Measurements from ENCODE around the gene LEFTY2. TPM values are rescaled to one million over a fixed set of nuclear protein-coding genes. Genes with fewer than 3 reads are reported as not detected.

The LEFTY2 gene
- total and polyA plus RNA-seq, 9 of the 15 experiments (the other 6 are each of a cell fraction or from before 2014, with no cell fraction given): 0.04 to 0.14 TPM; not detected in 7

- TF ChIP-seq, protein P1, sequence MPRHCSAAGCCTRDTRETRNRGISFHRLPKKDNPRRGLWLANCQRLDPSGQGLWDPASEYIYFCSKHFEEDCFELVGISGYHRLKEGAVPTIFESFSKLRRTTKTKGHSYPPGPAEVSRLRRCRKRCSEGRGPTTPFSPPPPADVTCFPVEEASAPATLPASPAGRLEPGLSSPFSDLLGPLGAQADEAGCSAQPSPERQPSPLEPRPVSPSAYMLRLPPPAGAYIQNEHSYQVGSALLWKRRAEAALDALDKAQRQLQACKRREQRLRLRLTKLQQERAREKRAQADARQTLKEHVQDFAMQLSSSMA (CRISPR knock-in tag; IDR thresholded peaks at IDR 0.05): no peak
- TF ChIP-seq MYBL2 (IDR thresholded peaks at IDR 0.05; ENCODE audit: low read depth) (no peak), MYBL2 (CRISPR knock-in tag; IDR thresholded peaks at IDR 0.05; ENCODE audit: borderline replicate concordance) (no peak), BMI1 (IDR thresholded peaks at IDR 0.05; ENCODE audit: low read length) (no peak), ETS2 (tag; IDR thresholded peaks at IDR 0.05; ENCODE audit: borderline replicate concordance, poor library complexity, severe bottlenecking) (no peak), NR2C2 (CRISPR knock-in tag; IDR thresholded peaks at IDR 0.05) (no peak), NR2C2 (tag; IDR thresholded peaks at IDR 0.05) (no peak), PTRF (tag; IDR thresholded peaks at IDR 0.05) (no peak), ZNF778 (CRISPR knock-in tag; IDR thresholded peaks at IDR 0.05) (no peak), GTF2B (IDR thresholded peaks at IDR 0.05; ENCODE audit: extremely low read depth, insufficient read length) (no peak), TCFL5 (CRISPR knock-in tag; conservative IDR thresholded peaks at IDR 0.05) (no peak), GATAD2B (IDR thresholded peaks at IDR 0.05; ENCODE audit: borderline replicate concordance) (no peak), MAZ (CRISPR knock-in tag; conservative IDR thresholded peaks at IDR 0.05 in 1 of 2, IDR thresholded peaks at IDR 0.05 in 1 of 2) (no peak; a peak in 1 of 4 replicates), RAD51 (IDR thresholded peaks at IDR 0.05; ENCODE audit: borderline replicate concordance, low read depth) (peak; percentile 98), TOE1 (IDR thresholded peaks at IDR 0.05; ENCODE audit: borderline replicate concordance) (peak; percentile 98), TOE1 (CRISPR knock-in tag; IDR thresholded peaks at IDR 0.05; ENCODE audit: borderline replicate concordance, low read depth) (no peak), PRPF4 (IDR thresholded peaks at IDR 0.05; ENCODE audit: insufficient read depth, low read depth, low read length, poor library complexity, severe bottlenecking) (no peak), SAP30 (IDR thresholded peaks at IDR 0.05; ENCODE audit: borderline replicate concordance, insufficient read depth, low read depth, low read length, poor library complexity, severe bottlenecking) (no peak), RBM14 (IDR thresholded peaks at IDR 0.05; ENCODE audit: borderline replicate concordance, insufficient read depth, low read depth, low read length) (no peak), CHD1 (IDR thresholded peaks at IDR 0.05; ENCODE audit: low read length) (no peak), CBFA2T2 (conservative IDR thresholded peaks at IDR 0.05) (peak; percentile 84), RUNX1 (IDR thresholded peaks at IDR 0.05; ENCODE audit: low read depth) (no peak)
- TF ChIP-seq, protein P2, sequence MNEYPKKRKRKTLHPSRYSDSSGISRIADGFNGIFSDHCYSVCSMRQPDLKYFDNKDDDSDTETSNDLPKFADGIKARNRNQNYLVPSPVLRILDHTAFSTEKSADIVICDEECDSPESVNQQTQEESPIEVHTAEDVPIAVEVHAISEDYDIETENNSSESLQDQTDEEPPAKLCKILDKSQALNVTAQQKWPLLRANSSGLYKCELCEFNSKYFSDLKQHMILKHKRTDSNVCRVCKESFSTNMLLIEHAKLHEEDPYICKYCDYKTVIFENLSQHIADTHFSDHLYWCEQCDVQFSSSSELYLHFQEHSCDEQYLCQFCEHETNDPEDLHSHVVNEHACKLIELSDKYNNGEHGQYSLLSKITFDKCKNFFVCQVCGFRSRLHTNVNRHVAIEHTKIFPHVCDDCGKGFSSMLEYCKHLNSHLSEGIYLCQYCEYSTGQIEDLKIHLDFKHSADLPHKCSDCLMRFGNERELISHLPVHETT (CRISPR knock-in tag; conservative IDR thresholded peaks at IDR 0.05 in 1 of 2, IDR thresholded peaks at IDR 0.05 in 1 of 2): no peak
- TF ChIP-seq, protein P3, sequence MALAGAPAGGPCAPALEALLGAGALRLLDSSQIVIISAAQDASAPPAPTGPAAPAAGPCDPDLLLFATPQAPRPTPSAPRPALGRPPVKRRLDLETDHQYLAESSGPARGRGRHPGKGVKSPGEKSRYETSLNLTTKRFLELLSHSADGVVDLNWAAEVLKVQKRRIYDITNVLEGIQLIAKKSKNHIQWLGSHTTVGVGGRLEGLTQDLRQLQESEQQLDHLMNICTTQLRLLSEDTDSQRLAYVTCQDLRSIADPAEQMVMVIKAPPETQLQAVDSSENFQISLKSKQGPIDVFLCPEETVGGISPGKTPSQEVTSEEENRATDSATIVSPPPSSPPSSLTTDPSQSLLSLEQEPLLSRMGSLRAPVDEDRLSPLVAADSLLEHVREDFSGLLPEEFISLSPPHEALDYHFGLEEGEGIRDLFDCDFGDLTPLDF (CRISPR knock-in tag; IDR thresholded peaks at IDR 0.05): no peak
Measured at GRCh38 chr1:225941187-225941941, at the start of gene LEFTY2 (continued).
